ENCODE measurements around the gene C2.

DNA sequence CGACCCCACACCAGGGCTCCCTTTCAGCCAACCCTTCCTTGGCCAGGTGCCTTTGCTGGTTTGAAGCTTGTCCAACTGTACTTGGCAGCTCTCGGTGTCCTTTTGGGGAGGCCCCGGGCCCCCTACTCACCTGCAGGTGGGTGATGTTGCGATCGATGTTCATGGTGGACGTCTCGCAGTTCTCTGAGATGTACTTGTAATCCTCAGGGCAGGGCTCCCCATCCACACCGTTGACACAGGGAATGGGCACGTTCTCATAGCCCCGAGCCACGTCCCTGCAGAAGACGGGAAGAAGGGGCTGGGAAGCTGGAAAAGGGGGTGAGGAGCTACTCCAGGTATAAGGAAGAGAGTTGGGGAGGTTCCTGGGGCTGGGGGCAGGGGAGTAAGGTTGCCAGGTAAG is 43.8 kb upstream of the C2 start:
- TF ChIP-seq, protein P1, sequence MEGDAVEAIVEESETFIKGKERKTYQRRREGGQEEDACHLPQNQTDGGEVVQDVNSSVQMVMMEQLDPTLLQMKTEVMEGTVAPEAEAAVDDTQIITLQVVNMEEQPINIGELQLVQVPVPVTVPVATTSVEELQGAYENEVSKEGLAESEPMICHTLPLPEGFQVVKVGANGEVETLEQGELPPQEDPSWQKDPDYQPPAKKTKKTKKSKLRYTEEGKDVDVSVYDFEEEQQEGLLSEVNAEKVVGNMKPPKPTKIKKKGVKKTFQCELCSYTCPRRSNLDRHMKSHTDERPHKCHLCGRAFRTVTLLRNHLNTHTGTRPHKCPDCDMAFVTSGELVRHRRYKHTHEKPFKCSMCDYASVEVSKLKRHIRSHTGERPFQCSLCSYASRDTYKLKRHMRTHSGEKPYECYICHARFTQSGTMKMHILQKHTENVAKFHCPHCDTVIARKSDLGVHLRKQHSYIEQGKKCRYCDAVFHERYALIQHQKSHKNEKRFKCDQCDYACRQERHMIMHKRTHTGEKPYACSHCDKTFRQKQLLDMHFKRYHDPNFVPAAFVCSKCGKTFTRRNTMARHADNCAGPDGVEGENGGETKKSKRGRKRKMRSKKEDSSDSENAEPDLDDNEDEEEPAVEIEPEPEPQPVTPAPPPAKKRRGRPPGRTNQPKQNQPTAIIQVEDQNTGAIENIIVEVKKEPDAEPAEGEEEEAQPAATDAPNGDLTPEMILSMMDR (IDR thresholded peaks at IDR 0.05), result no peak
- TF ChIP-seq POLR2AphosphoS5 (IDR thresholded peaks at IDR 0.05) (no peak), POLR2A (IDR thresholded peaks at IDR 0.05) (no peak)
